Vagina (tissue), 2 donors: ENCODE measurements around the gene MMADHC. TPM values are rescaled to one million over a fixed set of nuclear protein-coding genes. Genes with fewer than 3 reads are reported as not detected.

ENCODE experiments used
- DNase-seq, 2 donors: peaks; one replicate each; pipeline ENCODE4 v3.0.0-alpha.2; 2017; ENCODE audit errors: extremely low spot score in 2 of 2
- H3K27ac ChIP-seq: fragments of 200-600 bp; sonication (generic); one replicate; pipeline ENCODE4 v1.5.1; 2019
- H3K27me3 ChIP-seq: fragments of 200-600 bp; sonication (generic); one replicate; pipeline ENCODE4 v1.5.1; 2019
- H3K36me3 ChIP-seq, 2 donors: fragments of 200-600 bp; sonication (generic); one replicate each; pipeline ENCODE4 v1.5.1; 2017 to 2019
- H3K4me1 ChIP-seq: fragments of 200-600 bp; sonication (generic); one replicate; pipeline ENCODE4 v1.5.1; 2019
- H3K4me3 ChIP-seq, 2 donors: fragments of 200-600 bp; sonication (generic); 1 replicate in 1 of 2; 2 replicates in 1 of 2; pipeline ENCODE4 v1.5.1; 2016 to 2019
- H3K9me3 ChIP-seq: fragments of 200-600 bp; sonication (generic); one replicate; pipeline ENCODE4 v1.5.1; 2019
- CTCF ChIP-seq, 3 experiments: fragments of 450-650 bp in 2 of 3; fragments of 200-600 bp in 1 of 3; sonication (generic) in 1 of 3; IDR thresholded peaks; one replicate each; pipeline ENCODE4 v1.5.1; 2017 to 2019; ENCODE audit warnings: antibody characterized with exemption in 3 of 3, mild to moderate bottlenecking in 2 of 3, moderate library complexity in 2 of 3
- POLR2A ChIP-seq, 2 donors: fragments of 450-650 bp; IDR thresholded peaks; one replicate each; pipeline ENCODE4 v1.6.1; 2017; ENCODE audit warnings: antibody characterized with exemption in 2 of 2, mild to moderate bottlenecking in 2 of 2, moderate library complexity in 2 of 2
- POLR2AphosphoS5 ChIP-seq, 2 donors: sonication (generic); formaldehyde crosslinking; IDR thresholded peaks; one replicate each; pipeline ENCODE4 v1.9.0; 2017; ENCODE audit warnings: antibody characterized with exemption in 2 of 2, mild to moderate bottlenecking in 2 of 2, low read depth in 1 of 2; ENCODE audit not compliant: insufficient read depth in 1 of 2
- intact Hi-C: fragments of 100-400 bp; cut with DNase I; formaldehyde crosslinking; loops from one replicate; pipeline ENCODE4 v1.15.1; 2023
- total RNA-seq: library from RNA; depleted of rRNA; stranded (reverse); fragments of >200 nt; gene quantifications from one replicate; pipeline ENCODE4 v1.2.3, GENCODE V29; 2016

The MMADHC gene
- total RNA-seq, 1 donor from 2014 or later = 48.1 TPM

DNA sequence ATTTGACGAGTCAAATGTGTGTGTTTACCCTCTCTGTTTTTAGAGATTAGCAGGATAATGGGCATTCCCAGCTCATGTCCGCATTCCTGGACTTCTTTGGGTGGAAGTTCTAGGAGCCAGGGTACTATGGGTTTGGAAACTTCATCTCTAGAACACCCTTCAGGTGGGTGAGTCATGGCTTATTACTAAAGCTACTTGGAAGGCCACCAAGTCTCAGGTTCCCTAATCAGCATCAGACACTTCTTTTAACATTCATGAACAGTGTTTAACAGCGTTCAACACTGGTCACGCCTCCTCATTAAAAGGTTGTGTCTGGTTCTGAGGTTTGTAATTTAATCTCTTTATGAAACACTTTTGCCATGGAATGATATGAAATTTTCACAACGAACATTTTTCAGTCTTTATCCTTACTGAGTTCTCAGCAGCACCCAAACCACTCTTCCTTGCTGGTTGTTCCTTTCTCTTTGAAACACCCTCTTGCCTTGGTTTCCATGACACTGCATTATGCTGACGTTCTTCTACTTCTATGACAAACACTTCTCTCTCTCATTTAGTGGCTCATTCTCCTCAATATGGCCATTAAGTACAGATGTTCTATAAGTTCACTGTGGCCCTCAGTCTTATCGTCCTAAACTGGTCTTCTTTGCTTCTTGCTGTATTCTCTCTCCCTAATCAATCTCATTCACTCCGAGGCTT is 49.3 kb downstream of the MMADHC start:
- TF ChIP-seq POLR2A (IDR thresholded peaks at IDR 0.05) = no peak
- no peak for TF ChIP-seq CTCF (IDR thresholded peaks at IDR 0.05)
- TF ChIP-seq POLR2AphosphoS5 (IDR thresholded peaks at IDR 0.05; ENCODE audit: insufficient read depth in 1 of 2, low read depth in 1 of 2) = no peak
- Histone ChIP-seq H3K27me3 (no peaks in the 10 kb centered on the region), H3K4me1 (no peaks in the 10 kb centered on the region), H3K27ac (no peak overlapping the region), H3K9me3 (no peaks in the 10 kb centered on the region), H3K36me3 (no peaks in the 10 kb centered on the region), H3K4me3 (no peak overlapping the region)
- intact Hi-C loops = no loop called here
- DNase-seq = no peak

DNA sequence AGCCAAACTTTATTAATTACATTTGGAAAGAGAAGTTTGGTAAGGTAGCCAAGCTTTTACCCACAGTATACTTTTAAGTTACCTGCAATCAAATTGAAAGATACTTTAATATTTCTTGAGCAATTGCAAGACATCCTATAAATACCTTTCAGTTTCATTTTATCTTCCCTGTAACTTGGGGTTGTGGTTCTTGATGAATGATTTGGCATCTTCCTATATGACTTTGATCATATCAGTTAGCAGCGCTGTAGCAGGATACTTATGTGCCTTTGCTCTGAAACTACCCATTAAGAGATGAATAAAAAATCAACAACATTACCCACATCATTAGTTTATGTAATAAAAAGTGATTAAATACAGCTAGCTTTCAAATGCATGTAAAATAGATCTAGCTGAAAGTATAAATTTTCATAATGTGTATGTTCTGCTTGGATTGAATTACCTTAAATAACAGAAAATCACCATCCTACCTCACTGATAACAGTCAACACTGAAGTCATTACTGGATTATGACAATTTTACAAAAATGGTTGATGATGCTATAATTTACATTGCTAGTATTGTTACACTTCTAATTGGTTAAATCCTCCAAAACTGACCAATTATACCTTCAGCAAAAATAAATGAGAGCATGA is 50.4 kb downstream of the MMADHC start:
- H3K9me3 ChIP-seq = no peaks in the 10 kb centered on the region
- intact Hi-C loops = no loop called here
- H3K27me3 ChIP-seq = no peaks in the 10 kb centered on the region
- no peak overlapping the region for H3K27ac ChIP-seq
- no peak for DNase-seq
- TF ChIP-seq POLR2A (IDR thresholded peaks at IDR 0.05) = no peak
- TF ChIP-seq POLR2AphosphoS5 (IDR thresholded peaks at IDR 0.05; ENCODE audit: insufficient read depth in 1 of 2, low read depth in 1 of 2) = no peak
- no peak for TF ChIP-seq CTCF (IDR thresholded peaks at IDR 0.05)
- no peaks in the 10 kb centered on the region for H3K36me3 ChIP-seq
- H3K4me3 ChIP-seq = no peak overlapping the region
- no peaks in the 10 kb centered on the region for H3K4me1 ChIP-seq

DNA sequence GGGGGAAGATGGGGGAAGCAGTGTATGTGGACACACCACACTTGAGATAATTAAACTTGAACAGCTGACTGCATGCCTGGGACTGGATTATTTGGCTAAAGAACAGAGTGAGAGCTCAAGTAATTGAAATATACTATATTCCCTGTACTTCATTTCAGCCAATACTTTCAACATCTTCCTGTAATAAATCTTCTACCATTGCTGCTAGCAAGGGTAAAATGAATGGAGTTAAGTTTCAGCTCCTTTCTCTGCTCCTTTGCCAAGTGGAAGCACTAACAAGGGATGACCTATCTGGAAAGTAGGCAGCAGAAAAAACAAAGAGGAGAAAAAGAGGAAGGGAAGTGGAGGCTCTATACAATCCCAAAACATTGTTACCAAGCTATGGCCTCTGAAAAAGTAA is 50.9 kb downstream of the MMADHC start:
- Histone ChIP-seq H3K36me3 (no peaks in the 10 kb centered on the region), H3K4me3 (no peak overlapping the region), H3K9me3 (no peaks in the 10 kb centered on the region), H3K27ac (no peak overlapping the region), H3K4me1 (no peaks in the 10 kb centered on the region), H3K27me3 (no peaks in the 10 kb centered on the region)
- TF ChIP-seq CTCF (IDR thresholded peaks at IDR 0.05) = no peak
- no peak for TF ChIP-seq POLR2AphosphoS5 (IDR thresholded peaks at IDR 0.05; ENCODE audit: insufficient read depth in 1 of 2, low read depth in 1 of 2)
- TF ChIP-seq POLR2A (IDR thresholded peaks at IDR 0.05) = no peak
- DNase-seq = no peak
- intact Hi-C loops = no loop called here

DNA sequence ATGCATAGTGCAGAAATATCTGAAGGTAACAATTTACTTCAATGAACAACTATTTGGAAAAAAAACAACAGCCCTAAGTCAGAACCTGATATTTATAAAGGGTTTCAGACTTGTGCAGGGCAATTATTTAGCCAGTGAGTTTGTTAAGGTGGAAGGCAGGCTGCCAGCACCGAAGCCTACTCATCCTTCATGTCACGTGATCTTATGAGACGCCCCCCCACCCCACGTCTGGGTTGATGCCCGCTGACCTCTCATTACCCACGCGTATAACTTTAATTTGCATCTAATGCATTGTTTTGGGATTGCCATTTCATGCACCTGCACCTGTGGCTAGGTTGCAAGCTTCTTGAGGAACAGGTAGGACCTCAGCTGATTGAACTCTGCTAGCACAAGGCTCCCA is 52.9 kb downstream of the MMADHC start:
- DNase-seq = no peak
- intact Hi-C loops = no loop called here
- TF ChIP-seq CTCF (IDR thresholded peaks at IDR 0.05) = no peak
- TF ChIP-seq POLR2AphosphoS5 (IDR thresholded peaks at IDR 0.05; ENCODE audit: insufficient read depth in 1 of 2, low read depth in 1 of 2) = no peak
- no peak for TF ChIP-seq POLR2A (IDR thresholded peaks at IDR 0.05)
- Histone ChIP-seq H3K27ac (no peak overlapping the region), H3K4me1 (no peaks in the 10 kb centered on the region), H3K9me3 (no peaks in the 10 kb centered on the region), H3K27me3 (no peaks in the 10 kb centered on the region), H3K36me3 (no peaks in the 10 kb centered on the region), H3K4me3 (no peak overlapping the region)

DNA sequence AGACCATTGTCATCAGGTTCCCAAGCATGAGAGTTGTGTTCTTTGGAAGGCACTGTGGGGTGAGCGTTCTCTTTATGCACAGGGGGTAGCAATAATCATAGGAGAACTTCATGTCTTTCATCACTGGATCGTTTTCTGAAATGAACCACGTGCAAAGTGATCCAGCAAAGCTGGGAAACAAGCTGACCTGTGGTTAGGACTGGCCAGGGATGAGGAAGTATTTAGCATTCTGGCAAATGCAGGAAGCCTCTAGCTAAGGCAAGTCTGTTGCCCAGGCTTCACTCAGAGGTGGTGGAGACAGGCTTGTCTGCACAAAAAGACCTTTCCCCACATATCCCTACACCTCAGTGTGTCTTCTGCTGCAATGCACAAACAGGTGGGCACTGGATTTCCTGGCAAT is 58.6 kb downstream of the MMADHC start:
- no peaks in the 10 kb centered on the region for H3K4me1 ChIP-seq
- H3K27ac ChIP-seq = no peak overlapping the region
- intact Hi-C loops = no loop called here
- no peaks in the 10 kb centered on the region for H3K36me3 ChIP-seq
- TF ChIP-seq POLR2AphosphoS5 (IDR thresholded peaks at IDR 0.05; ENCODE audit: insufficient read depth in 1 of 2, low read depth in 1 of 2) = no peak
- no peaks in the 10 kb centered on the region for H3K9me3 ChIP-seq
- H3K27me3 ChIP-seq = no peaks in the 10 kb centered on the region
- no peak for DNase-seq
- no peak overlapping the region for H3K4me3 ChIP-seq
